Measurements from ENCODE around the gene TSHR. TPM values are rescaled to one million over a fixed set of nuclear protein-coding genes. Genes with fewer than 3 reads are reported as not detected.

TSHR gene
- total RNA-seq, 2 experiments from 2014 or later: 4.9 to 40.0 TPM

GRCh38 chr14:80923368-80923767 is 32.1 kb upstream of the TSHR start:
- no peak for TF ChIP-seq EZH2phosphoT487 (IDR thresholded peaks at IDR 0.05; ENCODE audit: borderline replicate concordance, low read depth, low read length)
- no peak for TF ChIP-seq CTCF (conservative IDR thresholded peaks at IDR 0.05; ENCODE audit: low read length)
- ChIA-PET CTCF (ENCODE audit: unreplicated experiment) (no interaction called here), POLR2A (interaction anchor here (1.4 to 1.8 kb wide), 4 partner anchors 11 to 36 kb away, joined by 3 to 7 read pairs (median 3); no protein-coding TSS in a partner anchor)
- Histone ChIP-seq H3K4me2 (ENCODE audit: low read length) (no peak overlapping the region), H3K79me2 (ENCODE audit: insufficient read depth, low read depth, low read length) (peaks cover 73% of the 10 kb centered on the region), H3K4me3 (ENCODE audit: low read depth, low read length, poor library complexity, severe bottlenecking) (no peak overlapping the region), H3K9me2 (ENCODE audit: insufficient read depth, low read length) (no peaks in the 10 kb centered on the region), H4K20me1 (ENCODE audit: insufficient read depth, low read length) (no peaks in the 10 kb centered on the region), H3K27ac (ENCODE audit: low read depth, low read length, poor library complexity, severe bottlenecking) (no peak overlapping the region), H2AFZ (ENCODE audit: low read length) (no peak overlapping the region), H3K9me3 (ENCODE audit: low read length) (peaks cover 16% of the 10 kb centered on the region), H3K4me1 (ENCODE audit: insufficient read depth, low read length, poor library complexity, severe bottlenecking) (peaks cover 15% of the 10 kb centered on the region), H3K36me3 (ENCODE audit: insufficient read depth, low read length) (peaks cover 80% of the 10 kb centered on the region)
- intact Hi-C loops (cut with micrococcal nuclease; ENCODE audit: unreplicated experiment): no loop called here
- no peak for DNase-seq (ENCODE audit: low spot score)
- BruUV-seq (replicated peaks): no TSS peak

- H3K27ac ChIP-seq (ENCODE audit: low read depth, low read length, poor library complexity, severe bottlenecking): no peak overlapping the region
- H3K4me1 ChIP-seq (ENCODE audit: insufficient read depth, low read length, poor library complexity, severe bottlenecking): peaks cover 18% of the 10 kb centered on the region
- H3K4me3 ChIP-seq (ENCODE audit: low read depth, low read length, poor library complexity, severe bottlenecking): no peak overlapping the region
- H2AFZ ChIP-seq (ENCODE audit: low read length): no peak overlapping the region
- peaks cover 27% of the 10 kb centered on the region for H3K9me3 ChIP-seq (ENCODE audit: low read length)
- H4K20me1 ChIP-seq (ENCODE audit: insufficient read depth, low read length): no peaks in the 10 kb centered on the region
- intact Hi-C loops (cut with micrococcal nuclease; ENCODE audit: unreplicated experiment): no loop called here
- peaks cover 73% of the 10 kb centered on the region for H3K79me2 ChIP-seq (ENCODE audit: insufficient read depth, low read depth, low read length)
- H3K36me3 ChIP-seq (ENCODE audit: insufficient read depth, low read length): peaks cover 87% of the 10 kb centered on the region
- no TSS peak for BruUV-seq (replicated peaks)
- POLR2A ChIA-PET: interaction anchor here (0.5 to 1.8 kb wide), 11 partner anchors 8 to 713 kb away, joined by 3 to 7 read pairs (median 3); partner anchors contain the start of genes DIO2 and GTF2A1
- no peak for DNase-seq (ENCODE audit: low spot score)
- no peak overlapping the region for H3K4me2 ChIP-seq (ENCODE audit: low read length)
- CTCF ChIA-PET (ENCODE audit: unreplicated experiment): no interaction called here
- TF ChIP-seq EZH2phosphoT487 (IDR thresholded peaks at IDR 0.05; ENCODE audit: borderline replicate concordance, low read depth, low read length) (no peak), CTCF (conservative IDR thresholded peaks at IDR 0.05; ENCODE audit: low read length) (no peak)
- no peaks in the 10 kb centered on the region for H3K9me2 ChIP-seq (ENCODE audit: insufficient read depth, low read length)
Measured at GRCh38 chr14:80924365-80925103, 30.9 kb upstream of the TSHR start.

Data from OCI-LY7 (cell line).